Vagina (tissue), 2 donors: ENCODE data around the gene TBC1D16. TPM values are rescaled to one million over a fixed set of nuclear protein-coding genes. Genes with fewer than 3 reads are reported as not detected.

Experiments
- DNase-seq, 2 donors: peaks; one replicate each; pipeline ENCODE4 v3.0.0-alpha.2; 2017; ENCODE audit errors: extremely low spot score in 2 of 2
- H3K27ac ChIP-seq: fragments of 200-600 bp; sonication (generic); one replicate; pipeline ENCODE4 v1.5.1; 2019
- H3K27me3 ChIP-seq: fragments of 200-600 bp; sonication (generic); one replicate; pipeline ENCODE4 v1.5.1; 2019
- H3K36me3 ChIP-seq, 2 donors: fragments of 200-600 bp; sonication (generic); one replicate each; pipeline ENCODE4 v1.5.1; 2017 to 2019
- H3K4me1 ChIP-seq: fragments of 200-600 bp; sonication (generic); one replicate; pipeline ENCODE4 v1.5.1; 2019
- H3K4me3 ChIP-seq, 2 donors: fragments of 200-600 bp; sonication (generic); 1 replicate in 1 of 2; 2 replicates in 1 of 2; pipeline ENCODE4 v1.5.1; 2016 to 2019
- H3K9me3 ChIP-seq: fragments of 200-600 bp; sonication (generic); one replicate; pipeline ENCODE4 v1.5.1; 2019
- CTCF ChIP-seq, 3 experiments: fragments of 450-650 bp in 2 of 3; fragments of 200-600 bp in 1 of 3; sonication (generic) in 1 of 3; IDR thresholded peaks; one replicate each; pipeline ENCODE4 v1.5.1; 2017 to 2019; ENCODE audit warnings: antibody characterized with exemption in 3 of 3, mild to moderate bottlenecking in 2 of 3, moderate library complexity in 2 of 3
- POLR2A ChIP-seq, 2 donors: fragments of 450-650 bp; IDR thresholded peaks; one replicate each; pipeline ENCODE4 v1.6.1; 2017; ENCODE audit warnings: antibody characterized with exemption in 2 of 2, mild to moderate bottlenecking in 2 of 2, moderate library complexity in 2 of 2
- POLR2AphosphoS5 ChIP-seq, 2 donors: sonication (generic); formaldehyde crosslinking; IDR thresholded peaks; one replicate each; pipeline ENCODE4 v1.9.0; 2017; ENCODE audit warnings: antibody characterized with exemption in 2 of 2, mild to moderate bottlenecking in 2 of 2, low read depth in 1 of 2; ENCODE audit not compliant: insufficient read depth in 1 of 2
- intact Hi-C: fragments of 100-400 bp; cut with DNase I; formaldehyde crosslinking; loops from one replicate; pipeline ENCODE4 v1.15.1; 2023
- total RNA-seq: library from RNA; depleted of rRNA; stranded (reverse); fragments of >200 nt; gene quantifications from one replicate; pipeline ENCODE4 v1.2.3, GENCODE V29; 2016

Gene TBC1D16
- total RNA-seq, 1 donor from 2014 or later, result 18.2 TPM

- no peaks in the 10 kb centered on the region for H3K9me3 ChIP-seq
- H3K27ac ChIP-seq, result no peak overlapping the region
- no peak overlapping the region for H3K4me3 ChIP-seq
- no peaks in the 10 kb centered on the region for H3K27me3 ChIP-seq
- no peak for DNase-seq
- H3K36me3 ChIP-seq, result no peaks in the 10 kb centered on the region
- TF ChIP-seq CTCF (IDR thresholded peaks at IDR 0.05) (no peak), POLR2A (IDR thresholded peaks at IDR 0.05) (no peak)
- intact Hi-C loops, result no loop called here
- H3K4me1 ChIP-seq, result peaks cover 16% of the 10 kb centered on the region
These were observed 120.6 kb downstream of the TBC1D16 start for GRCh38 chr17:79914813-79915740.

GRCh38 chr17:79913896-79914812 is 121.5 kb downstream of the TBC1D16 start:
- Histone ChIP-seq H3K4me3 (no peak overlapping the region), H3K27ac (no peak overlapping the region), H3K9me3 (no peaks in the 10 kb centered on the region), H3K36me3 (no peaks in the 10 kb centered on the region), H3K27me3 (no peaks in the 10 kb centered on the region), H3K4me1 (peaks cover 6% of the 10 kb centered on the region)
- TF ChIP-seq POLR2A (IDR thresholded peaks at IDR 0.05), result no peak
- TF ChIP-seq CTCF (IDR thresholded peaks at IDR 0.05), result no peak
- TF ChIP-seq POLR2AphosphoS5 (IDR thresholded peaks at IDR 0.05; ENCODE audit: insufficient read depth in 1 of 2, low read depth in 1 of 2), result no peak
- DNase-seq, result no peak
- intact Hi-C loops, result no loop called here

- Histone ChIP-seq H3K27me3 (no peaks in the 10 kb centered on the region), H3K27ac (no peak overlapping the region), H3K4me1 (no peaks in the 10 kb centered on the region), H3K9me3 (no peaks in the 10 kb centered on the region), H3K4me3 (no peak overlapping the region), H3K36me3 (no peaks in the 10 kb centered on the region)
- TF ChIP-seq POLR2A (IDR thresholded peaks at IDR 0.05), result no peak
- no peak for TF ChIP-seq CTCF (IDR thresholded peaks at IDR 0.05)
- no peak for TF ChIP-seq POLR2AphosphoS5 (IDR thresholded peaks at IDR 0.05; ENCODE audit: insufficient read depth in 1 of 2, low read depth in 1 of 2)
- intact Hi-C loops, result no loop called here
- DNase-seq, result no peak
These were observed 122.2 kb downstream of the TBC1D16 start for GRCh38 chr17:79913451-79913850.

- no peak for DNase-seq
- H3K4me1 ChIP-seq, result no peaks in the 10 kb centered on the region
- TF ChIP-seq CTCF (IDR thresholded peaks at IDR 0.05) (no peak), POLR2AphosphoS5 (IDR thresholded peaks at IDR 0.05; ENCODE audit: insufficient read depth in 1 of 2, low read depth in 1 of 2) (no peak), POLR2A (IDR thresholded peaks at IDR 0.05) (no peak)
- H3K4me3 ChIP-seq, result no peak overlapping the region
- H3K27ac ChIP-seq, result no peak overlapping the region
- H3K36me3 ChIP-seq, result no peaks in the 10 kb centered on the region
- H3K9me3 ChIP-seq, result no peaks in the 10 kb centered on the region
- no peaks in the 10 kb centered on the region for H3K27me3 ChIP-seq
- intact Hi-C loops, result no loop called here
These were observed 122.9 kb downstream of the TBC1D16 start for GRCh38 chr17:79912552-79913330.
